Activated naive CD8-positive, alpha-beta T cell treated with anti-CD3 and anti-CD28 coated beads for 36 hours (primary cell): ENCODE results near the gene UQCRFS1. TPM values are rescaled to one million over a fixed set of nuclear protein-coding genes. Genes with fewer than 3 reads are reported as not detected.
"Not testable (repeated sequence)": the region's sequence is repeated elsewhere in the genome, so short reads cannot be mapped to it uniquely, and the experiment has no call there.

ENCODE experiments used
- DNase-seq: peaks from one replicate; pipeline ENCODE4 v3.0.0; 2021
- H3K27ac Mint-ChIP-seq: one replicate; pipeline ENCODE4 v1.8.0; 2022; ENCODE audit warnings: mild to moderate bottlenecking, moderate library complexity, mixed read lengths
- H3K27me3 Mint-ChIP-seq: one replicate; pipeline ENCODE4 v1.8.0; 2022; ENCODE audit warnings: mild to moderate bottlenecking, mixed read lengths
- H3K36me3 Mint-ChIP-seq: one replicate; pipeline ENCODE4 v1.8.0; 2021; ENCODE audit warnings: mild to moderate bottlenecking, mixed read lengths
- H3K4me1 Mint-ChIP-seq: one replicate; pipeline ENCODE4 v1.8.0; 2021; ENCODE audit warnings: mixed read lengths
- H3K4me3 Mint-ChIP-seq: one replicate; pipeline ENCODE4 v1.8.0; 2022; ENCODE audit warnings: mild to moderate bottlenecking, moderate library complexity, mixed read lengths
- H3K9me3 Mint-ChIP-seq: one replicate; pipeline ENCODE4 v1.8.0; 2022; ENCODE audit warnings: mixed read lengths
- total RNA-seq, 2 experiments: library from RNA; stranded (reverse); gene quantifications; one replicate each; pipeline ENCODE4 v1.2.3, GENCODE V29; 2021

Gene UQCRFS1
- total RNA-seq, result 10 to 100 TPM; 58.6 to 60.1 TPM

DNA sequence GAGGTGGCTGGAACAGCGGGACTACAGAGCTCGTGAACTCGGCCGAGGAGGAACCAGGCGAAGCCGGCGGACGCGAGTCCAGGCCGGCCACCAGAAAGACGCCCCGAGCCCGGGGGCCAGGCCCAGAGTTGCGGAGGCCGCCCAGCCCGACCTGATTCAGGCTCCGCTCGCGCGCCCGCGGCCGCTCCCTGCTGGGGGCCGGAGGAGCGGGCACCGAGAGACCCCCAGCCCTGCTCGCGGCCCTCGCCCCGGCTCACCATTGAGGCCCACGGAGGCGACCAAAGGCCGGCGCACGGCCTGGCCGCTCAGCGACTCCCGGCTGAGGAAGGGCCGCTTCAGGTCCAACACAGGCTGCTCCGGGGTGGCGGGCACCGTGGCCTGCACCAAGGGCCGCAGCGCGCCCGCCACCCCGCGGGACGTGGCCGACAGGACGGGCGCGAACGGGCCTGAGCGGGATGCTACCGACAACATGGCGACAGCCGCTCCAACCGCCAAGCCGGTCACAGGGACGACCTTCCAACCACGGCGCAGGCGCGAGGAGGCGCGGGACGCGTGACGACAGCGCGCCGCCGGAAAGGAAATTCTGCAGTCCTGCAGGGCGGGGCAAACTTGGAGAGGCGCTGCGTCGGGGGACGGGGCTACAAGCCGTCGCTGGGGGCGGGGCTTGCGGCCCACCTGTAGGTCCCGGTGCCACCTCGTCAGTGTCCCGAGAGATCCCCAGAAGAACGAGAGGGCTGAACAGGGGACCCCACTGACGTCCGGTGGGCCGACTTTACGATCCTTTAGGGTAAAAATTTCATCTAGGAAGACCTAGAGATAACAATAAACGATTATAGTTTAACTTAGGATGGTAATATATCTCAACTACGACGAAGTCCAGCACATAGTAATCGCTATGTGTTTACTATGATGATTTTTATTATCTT, at the start of gene UQCRFS1:
Gene UQCRFS1, minus strand, starts transcription at position 504 of the 926 bp plus-strand sequence. Its CDS starts 33 bp downstream, at position 471.
- Mint-ChIP-seq H3K36me3 (peaks cover 38% of the 10 kb centered on the region), H3K27me3 (peaks cover 7% of the 10 kb centered on the region), H3K9me3 (peaks cover 4% of the 10 kb centered on the region), H3K27ac (peak within 1 kb of the TSS; percentile 96), H3K4me3 (peak within 1 kb of the TSS; percentile 99), H3K4me1 (peaks cover 37% of the 10 kb centered on the region)
- DNase-seq, result peak; percentile 97

DNA sequence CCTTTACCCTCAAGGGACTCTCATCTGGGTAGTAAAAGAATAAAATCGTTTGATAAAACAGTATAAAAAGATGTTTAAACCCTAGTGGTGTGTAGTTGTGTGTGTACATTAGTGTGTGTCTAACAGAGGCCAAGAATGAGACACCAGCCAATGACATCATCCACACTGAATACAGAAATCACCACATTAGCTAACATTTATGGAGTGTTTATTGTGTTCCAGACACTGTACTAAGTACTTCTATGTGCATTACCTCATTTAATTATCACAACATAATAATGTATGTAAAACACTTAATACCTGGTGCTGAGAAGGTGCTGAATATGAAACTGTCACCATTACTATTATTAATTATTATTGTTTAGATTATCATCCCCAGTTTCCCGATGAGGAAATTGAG, 49.1 kb upstream of the UQCRFS1 start:
- Mint-ChIP-seq H3K27ac (no peak overlapping the region), H3K36me3 (no peaks in the 10 kb centered on the region), H3K4me3 (no peak overlapping the region), H3K27me3 (peaks cover 20% of the 10 kb centered on the region), H3K4me1 (no peaks in the 10 kb centered on the region), H3K9me3 (no peaks in the 10 kb centered on the region)
- DNase-seq, result no peak

- Mint-ChIP-seq H3K4me3 (no peak overlapping the region), H3K36me3 (no peaks in the 10 kb centered on the region), H3K27ac (no peak overlapping the region), H3K27me3 (peaks cover 23% of the 10 kb centered on the region), H3K9me3 (no peaks in the 10 kb centered on the region), H3K4me1 (no peaks in the 10 kb centered on the region)
- DNase-seq, result peak; percentile 53
Observed at GRCh38 chr19:29260477-29261317, 47.7 kb upstream of the UQCRFS1 start.

DNA sequence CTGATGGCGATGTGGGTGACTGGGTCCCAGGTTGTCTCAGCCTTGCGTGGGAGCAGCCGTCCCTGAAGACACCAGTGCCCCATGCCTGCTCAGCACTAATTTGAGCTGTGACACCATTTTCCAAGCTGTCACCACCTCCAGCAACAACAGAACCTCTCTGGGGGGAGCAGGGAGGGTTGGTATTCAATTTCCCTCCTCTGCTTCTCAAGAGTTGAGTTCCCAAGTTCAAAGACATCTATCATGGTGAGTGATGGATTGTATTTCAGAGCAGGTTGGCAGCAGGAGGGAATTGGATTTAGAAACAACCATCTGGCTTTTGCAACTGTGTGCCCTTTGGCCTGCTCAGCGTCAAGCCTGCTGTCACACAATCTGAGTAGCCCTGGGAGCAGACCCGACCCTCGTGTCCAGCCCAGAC, 46.9 kb upstream of the UQCRFS1 start:
- Mint-ChIP-seq H3K27me3 (peaks cover 22% of the 10 kb centered on the region), H3K36me3 (no peaks in the 10 kb centered on the region), H3K9me3 (no peaks in the 10 kb centered on the region), H3K4me1 (no peaks in the 10 kb centered on the region), H3K4me3 (no peak overlapping the region), H3K27ac (no peak overlapping the region)
- no peak for DNase-seq

DNA sequence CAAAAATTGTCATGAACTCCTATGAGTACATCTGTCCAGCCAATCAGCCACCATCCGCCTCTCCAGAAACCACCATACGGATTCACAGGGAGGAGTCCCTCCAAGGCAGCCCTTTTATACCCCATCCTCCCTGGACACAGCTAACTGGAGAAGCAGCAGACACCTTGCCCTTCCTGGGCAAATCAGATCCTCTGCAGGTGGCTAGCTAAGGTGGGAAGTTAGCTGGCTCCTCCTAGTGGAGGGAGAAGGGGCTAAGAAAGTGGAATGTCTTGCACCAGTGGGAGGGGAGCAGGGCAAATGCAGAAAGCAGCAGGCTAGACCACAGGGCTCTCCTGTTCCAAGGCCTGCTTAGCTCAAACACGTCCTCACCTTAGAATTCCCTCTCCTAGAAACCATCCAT, 46.2 kb upstream of the UQCRFS1 start:
- Mint-ChIP-seq H3K27me3 (peaks cover 29% of the 10 kb centered on the region), H3K4me3 (no peak overlapping the region), H3K27ac (no peak overlapping the region), H3K36me3 (no peaks in the 10 kb centered on the region), H3K9me3 (no peaks in the 10 kb centered on the region), H3K4me1 (no peaks in the 10 kb centered on the region)
- no peak for DNase-seq

GRCh38 chr19:29256516-29256915, 43.6 kb upstream of the UQCRFS1 start:
- no peak overlapping the region for H3K27ac Mint-ChIP-seq
- H3K27me3 Mint-ChIP-seq, result peaks cover 37% of the 10 kb centered on the region
- no peaks in the 10 kb centered on the region for H3K36me3 Mint-ChIP-seq
- no peak for DNase-seq
- no peaks in the 10 kb centered on the region for H3K4me1 Mint-ChIP-seq
- H3K4me3 Mint-ChIP-seq, result no peak overlapping the region
- no peaks in the 10 kb centered on the region for H3K9me3 Mint-ChIP-seq

DNA sequence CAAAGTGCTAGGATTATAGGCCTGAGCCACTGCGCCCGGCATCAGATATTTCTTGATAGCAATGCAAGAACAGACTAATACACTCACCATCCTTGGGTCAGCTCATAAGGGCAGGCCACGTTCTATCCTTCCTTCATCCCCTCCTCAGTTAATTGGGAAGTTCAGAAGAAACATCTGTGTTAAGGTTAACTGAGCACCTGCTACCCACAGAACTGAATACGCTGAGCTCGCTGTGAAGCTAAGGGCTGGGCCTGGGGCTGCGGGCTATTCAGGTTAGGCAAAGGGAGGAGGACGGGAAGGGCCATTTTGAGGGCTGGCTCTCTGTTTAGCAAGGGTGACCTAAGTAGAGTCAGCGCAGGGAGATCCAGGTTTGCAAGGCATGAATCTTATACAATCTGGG, 43.0 kb upstream of the UQCRFS1 start:
- no peaks in the 10 kb centered on the region for H3K36me3 Mint-ChIP-seq
- no peaks in the 10 kb centered on the region for H3K9me3 Mint-ChIP-seq
- no peaks in the 10 kb centered on the region for H3K4me1 Mint-ChIP-seq
- H3K27ac Mint-ChIP-seq, result no peak overlapping the region
- H3K4me3 Mint-ChIP-seq, result no peak overlapping the region
- DNase-seq, result no peak
- H3K27me3 Mint-ChIP-seq, result peaks cover 41% of the 10 kb centered on the region

DNA sequence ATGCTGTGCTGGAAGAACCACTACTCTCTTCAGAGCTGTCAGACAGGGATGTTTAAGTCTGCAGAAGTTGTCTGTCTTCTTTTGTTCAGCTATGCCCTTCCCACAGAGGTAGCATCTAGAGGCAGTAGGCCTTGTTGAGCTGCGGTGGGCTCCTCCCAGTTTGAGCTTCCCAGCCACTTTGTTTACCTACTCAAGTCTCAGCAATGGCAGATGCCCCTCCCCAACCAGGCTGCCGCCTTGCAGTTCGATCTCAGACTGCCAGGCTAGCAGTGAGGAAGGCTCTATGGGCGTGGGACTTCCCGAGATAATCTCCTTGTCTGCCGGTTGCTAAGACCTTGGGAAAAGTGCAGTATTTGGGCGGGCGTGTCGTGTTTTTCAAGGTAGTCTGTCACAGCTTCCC, 42.1 kb upstream of the UQCRFS1 start:
- Mint-ChIP-seq H3K27me3 (peaks cover 40% of the 10 kb centered on the region), H3K9me3 (no peaks in the 10 kb centered on the region), H3K36me3 (no peaks in the 10 kb centered on the region), H3K27ac (no peak overlapping the region), H3K4me1 (no peaks in the 10 kb centered on the region), H3K4me3 (no peak overlapping the region)
- no peak for DNase-seq

DNA sequence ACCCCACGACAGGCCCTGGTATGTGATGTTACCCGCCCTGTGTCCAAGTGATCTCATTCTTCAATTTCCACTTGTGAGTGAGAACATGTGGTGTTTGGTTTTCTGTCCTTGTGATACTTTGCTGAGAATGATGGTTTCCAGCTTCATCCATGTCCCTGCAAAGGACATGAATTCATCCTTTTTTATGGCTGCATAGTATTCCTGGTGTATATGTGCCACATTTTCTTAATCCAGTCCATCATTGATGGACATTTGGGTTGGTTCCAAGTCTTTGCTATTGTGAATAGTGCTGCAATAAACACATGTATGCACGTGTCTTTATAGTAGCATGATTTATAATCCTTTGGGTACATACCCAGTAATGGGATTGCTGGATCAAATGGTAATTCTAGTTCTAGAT, 36.8 kb upstream of the UQCRFS1 start:
- not testable (repeated sequence) for H3K36me3 Mint-ChIP-seq, H3K4me1 Mint-ChIP-seq, H3K27ac Mint-ChIP-seq, H3K9me3 Mint-ChIP-seq, DNase-seq, H3K4me3 Mint-ChIP-seq
- peaks cover 48% of the 10 kb centered on the region for H3K27me3 Mint-ChIP-seq

GRCh38 chr19:29248332-29248844, 35.4 kb upstream of the UQCRFS1 start:
- DNase-seq, result no peak
- H3K36me3 Mint-ChIP-seq, result no peaks in the 10 kb centered on the region
- no peak overlapping the region for H3K27ac Mint-ChIP-seq
- peaks cover 40% of the 10 kb centered on the region for H3K27me3 Mint-ChIP-seq
- no peaks in the 10 kb centered on the region for H3K4me1 Mint-ChIP-seq
- H3K9me3 Mint-ChIP-seq, result no peaks in the 10 kb centered on the region
- no peak overlapping the region for H3K4me3 Mint-ChIP-seq

DNA sequence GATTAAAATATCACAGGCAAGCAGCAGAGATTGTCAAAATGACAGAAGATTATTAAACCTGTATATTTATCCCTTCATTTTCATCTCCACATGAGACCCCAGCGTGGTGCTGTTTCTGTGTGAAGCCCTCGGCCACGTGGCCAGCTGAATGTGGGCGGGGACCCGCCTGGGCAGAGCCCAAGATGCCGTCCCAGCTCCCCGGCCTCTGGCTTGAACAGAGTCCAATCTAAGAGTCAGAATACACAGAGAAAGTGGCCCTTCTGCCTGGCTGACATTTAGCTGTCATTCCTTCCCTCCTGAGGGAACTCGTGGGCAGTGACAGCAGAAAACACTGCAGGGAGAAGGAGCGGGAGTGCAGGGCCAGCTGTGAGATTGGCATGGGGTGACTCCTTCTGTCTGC, 34.9 kb upstream of the UQCRFS1 start:
- Mint-ChIP-seq H3K4me3 (no peak overlapping the region), H3K27ac (no peak overlapping the region), H3K4me1 (no peaks in the 10 kb centered on the region), H3K9me3 (no peaks in the 10 kb centered on the region), H3K36me3 (no peaks in the 10 kb centered on the region), H3K27me3 (peaks cover 40% of the 10 kb centered on the region)
- no peak for DNase-seq

- Mint-ChIP-seq H3K27ac (no peak overlapping the region), H3K36me3 (no peaks in the 10 kb centered on the region), H3K9me3 (no peaks in the 10 kb centered on the region), H3K4me1 (no peaks in the 10 kb centered on the region), H3K27me3 (peaks cover 36% of the 10 kb centered on the region), H3K4me3 (no peak overlapping the region)
- no peak for DNase-seq
Observed at GRCh38 chr19:29247471-29247870, 34.5 kb upstream of the UQCRFS1 start.

DNA sequence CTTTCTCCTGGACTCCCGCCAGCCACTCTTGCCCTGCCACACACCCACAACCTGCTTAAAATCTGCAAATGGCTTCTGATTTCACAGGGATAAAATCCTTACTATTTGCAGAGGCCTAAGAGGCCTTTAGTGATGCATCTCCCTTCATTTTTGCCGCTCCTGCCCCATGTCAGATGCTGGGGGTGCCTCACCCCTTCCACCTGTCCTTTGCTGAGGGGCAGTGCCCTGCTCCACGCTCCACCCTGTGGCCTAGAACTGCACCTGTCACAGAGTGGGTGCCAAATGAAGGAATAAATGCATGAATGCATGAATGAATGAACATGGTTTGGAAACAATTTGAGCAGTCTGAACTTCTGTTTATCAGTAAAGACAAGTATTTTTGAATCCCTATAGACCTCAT, 34.1 kb upstream of the UQCRFS1 start:
- H3K4me1 Mint-ChIP-seq, result no peaks in the 10 kb centered on the region
- no peak overlapping the region for H3K4me3 Mint-ChIP-seq
- no peaks in the 10 kb centered on the region for H3K9me3 Mint-ChIP-seq
- H3K27me3 Mint-ChIP-seq, result peaks cover 32% of the 10 kb centered on the region
- no peaks in the 10 kb centered on the region for H3K36me3 Mint-ChIP-seq
- H3K27ac Mint-ChIP-seq, result no peak overlapping the region
- no peak for DNase-seq

GRCh38 chr19:29245215-29245614, 32.3 kb upstream of the UQCRFS1 start:
- DNase-seq, result no peak
- Mint-ChIP-seq H3K27me3 (peaks cover 25% of the 10 kb centered on the region), H3K4me1 (no peaks in the 10 kb centered on the region), H3K9me3 (no peaks in the 10 kb centered on the region), H3K27ac (no peak overlapping the region), H3K36me3 (no peaks in the 10 kb centered on the region), H3K4me3 (no peak overlapping the region)

- H3K4me3 Mint-ChIP-seq, result no peak overlapping the region
Observed at GRCh38 chr19:29241324-29241723, 28.4 kb upstream of the UQCRFS1 start.

More at GRCh38 chr19:29241324-29241723, 28.4 kb upstream of the UQCRFS1 start:
- DNase-seq, result no peak
- H3K36me3 Mint-ChIP-seq, result no peaks in the 10 kb centered on the region
- H3K27me3 Mint-ChIP-seq, result peaks cover 11% of the 10 kb centered on the region
- peaks cover under 1% of the 10 kb centered on the region for H3K9me3 Mint-ChIP-seq
- H3K4me1 Mint-ChIP-seq, result peaks cover 4% of the 10 kb centered on the region
- H3K27ac Mint-ChIP-seq, result no peak overlapping the region
